OCI-M2 (cell line): ENCODE data around the gene FLT4.

ENCODE experiments used
- DNase-seq: peaks from one replicate; lab custom pipeline; 2025; ENCODE audit not compliant: unreplicated experiment; lab: John Stamatoyannopoulos, UW

FLT4 gene

GRCh38 chr5:180643191-180643851 lies 6.1 kb downstream of the FLT4 start:
- DNase-seq = no peak

GRCh38 chr5:180642779-180643178 lies 6.6 kb downstream of the FLT4 start:
- DNase-seq = no peak

- DNase-seq = no peak
These were observed 7.1 kb downstream of the FLT4 start for GRCh38 chr5:180642181-180642775.

GRCh38 chr5:180641566-180641900 lies 7.9 kb downstream of the FLT4 start:
- DNase-seq = no peak

- DNase-seq = no peak
These were observed 8.4 kb downstream of the FLT4 start for GRCh38 chr5:180640861-180641565.

GRCh38 chr5:180640611-180640860 lies 8.9 kb downstream of the FLT4 start:
- DNase-seq = no peak

- no peak for DNase-seq
These were observed 9.4 kb downstream of the FLT4 start for GRCh38 chr5:180639741-180640610.

- no peak for DNase-seq
These were observed 10.1 kb downstream of the FLT4 start for GRCh38 chr5:180639287-180639686.

GRCh38 chr5:180637962-180638680 lies 11.3 kb downstream of the FLT4 start:
- no peak for DNase-seq

- no peak for DNase-seq
These were observed 12.9 kb downstream of the FLT4 start for GRCh38 chr5:180636403-180637075.

- DNase-seq = no peak
These were observed 13.4 kb downstream of the FLT4 start for GRCh38 chr5:180636016-180636402.

- no peak for DNase-seq
These were observed 15.9 kb downstream of the FLT4 start for GRCh38 chr5:180633283-180634177.

- DNase-seq = no peak
These were observed 16.6 kb downstream of the FLT4 start for GRCh38 chr5:180632768-180633167.

- no peak for DNase-seq
These were observed 17.6 kb downstream of the FLT4 start for GRCh38 chr5:180631549-180632383.

GRCh38 chr5:180630426-180630825 lies 19.0 kb downstream of the FLT4 start:
- no peak for DNase-seq

- DNase-seq = no peak
These were observed 19.5 kb downstream of the FLT4 start for GRCh38 chr5:180629831-180630382.

- DNase-seq = no peak
These were observed 20.3 kb downstream of the FLT4 start for GRCh38 chr5:180628827-180629750.
